DND-41 (cell line): ENCODE measurements around the gene AACS.

Experiments used
- EZH2 ChIP-seq: IDR thresholded peaks from 3 replicates; pipeline ENCODE4 v1.6.1; 2012; ENCODE audit warnings: borderline replicate concordance, low read depth, mild to moderate bottlenecking, moderate library complexity, low read length, inconsistent platforms; ENCODE audit not compliant: severe bottlenecking
- TF ChIP-seq, protein P1 (sequence below): IDR thresholded peaks from 2 replicates; pipeline ENCODE4 v1.5.1; 2012; ENCODE audit warnings: borderline replicate concordance, low read length, moderate library complexity, mild to moderate bottlenecking; ENCODE audit not compliant: poor library complexity, severe bottlenecking; ENCODE audit errors: extremely low read depth

DNA sequence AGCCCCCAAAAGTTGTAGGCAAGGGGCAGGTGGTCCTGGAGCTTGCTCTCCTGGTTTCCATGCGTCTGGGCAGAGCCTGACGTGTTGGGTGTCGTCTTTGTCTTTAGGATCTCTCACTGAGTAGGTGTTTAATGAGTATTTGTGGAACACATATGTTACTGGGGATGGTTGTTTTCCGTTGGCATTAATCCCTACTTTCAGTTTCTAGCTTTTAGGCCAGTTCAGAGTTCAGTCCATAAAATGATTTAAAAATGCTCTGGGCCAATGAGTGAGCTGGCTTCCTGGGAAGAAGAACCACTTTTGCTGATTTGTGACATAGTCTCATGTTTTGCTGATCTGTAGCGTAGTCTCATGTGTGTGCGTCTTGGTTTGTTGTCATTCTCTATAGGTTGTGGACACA, 10.9 kb downstream of the AACS start:
- TF ChIP-seq, protein P1, sequence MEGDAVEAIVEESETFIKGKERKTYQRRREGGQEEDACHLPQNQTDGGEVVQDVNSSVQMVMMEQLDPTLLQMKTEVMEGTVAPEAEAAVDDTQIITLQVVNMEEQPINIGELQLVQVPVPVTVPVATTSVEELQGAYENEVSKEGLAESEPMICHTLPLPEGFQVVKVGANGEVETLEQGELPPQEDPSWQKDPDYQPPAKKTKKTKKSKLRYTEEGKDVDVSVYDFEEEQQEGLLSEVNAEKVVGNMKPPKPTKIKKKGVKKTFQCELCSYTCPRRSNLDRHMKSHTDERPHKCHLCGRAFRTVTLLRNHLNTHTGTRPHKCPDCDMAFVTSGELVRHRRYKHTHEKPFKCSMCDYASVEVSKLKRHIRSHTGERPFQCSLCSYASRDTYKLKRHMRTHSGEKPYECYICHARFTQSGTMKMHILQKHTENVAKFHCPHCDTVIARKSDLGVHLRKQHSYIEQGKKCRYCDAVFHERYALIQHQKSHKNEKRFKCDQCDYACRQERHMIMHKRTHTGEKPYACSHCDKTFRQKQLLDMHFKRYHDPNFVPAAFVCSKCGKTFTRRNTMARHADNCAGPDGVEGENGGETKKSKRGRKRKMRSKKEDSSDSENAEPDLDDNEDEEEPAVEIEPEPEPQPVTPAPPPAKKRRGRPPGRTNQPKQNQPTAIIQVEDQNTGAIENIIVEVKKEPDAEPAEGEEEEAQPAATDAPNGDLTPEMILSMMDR: no peak
- TF ChIP-seq EZH2: no peak
